Skeletal muscle satellite cell (primary cell): ENCODE results near the gene NCBP2L.

Experiments
- H3K27me3 ChIP-seq: 2 replicates; pipeline ENCODE4 v1.7.0; 2013; ENCODE audit warnings: low read length; ENCODE audit not compliant: control insufficient read depth, insufficient read depth
- H3K36me3 ChIP-seq: 2 replicates; pipeline ENCODE4 v1.7.0; 2013; ENCODE audit warnings: mild to moderate bottlenecking, control low read depth, low read length; ENCODE audit not compliant: insufficient read depth
- H3K4me1 ChIP-seq: 2 replicates; pipeline ENCODE4 v1.7.0; 2013; ENCODE audit warnings: low read length; ENCODE audit not compliant: control insufficient read depth, insufficient read depth
- H3K4me2 ChIP-seq: 2 replicates; pipeline ENCODE4 v1.7.0; 2013; ENCODE audit warnings: mild to moderate bottlenecking, low read length
- H3K4me3 ChIP-seq: 2 replicates; pipeline ENCODE4 v1.7.0; 2013; ENCODE audit warnings: low read length
- H3K9ac ChIP-seq: 2 replicates; pipeline ENCODE4 v1.7.0; 2013; ENCODE audit warnings: mild to moderate bottlenecking, low read depth, low read length, moderate library complexity
- H3K9me3 ChIP-seq: replicated peaks from 2 replicates; pipeline ENCODE4 v1.7.0; 2013; ENCODE audit warnings: mild to moderate bottlenecking, control low read depth, low read length

The NCBP2L gene

DNA sequence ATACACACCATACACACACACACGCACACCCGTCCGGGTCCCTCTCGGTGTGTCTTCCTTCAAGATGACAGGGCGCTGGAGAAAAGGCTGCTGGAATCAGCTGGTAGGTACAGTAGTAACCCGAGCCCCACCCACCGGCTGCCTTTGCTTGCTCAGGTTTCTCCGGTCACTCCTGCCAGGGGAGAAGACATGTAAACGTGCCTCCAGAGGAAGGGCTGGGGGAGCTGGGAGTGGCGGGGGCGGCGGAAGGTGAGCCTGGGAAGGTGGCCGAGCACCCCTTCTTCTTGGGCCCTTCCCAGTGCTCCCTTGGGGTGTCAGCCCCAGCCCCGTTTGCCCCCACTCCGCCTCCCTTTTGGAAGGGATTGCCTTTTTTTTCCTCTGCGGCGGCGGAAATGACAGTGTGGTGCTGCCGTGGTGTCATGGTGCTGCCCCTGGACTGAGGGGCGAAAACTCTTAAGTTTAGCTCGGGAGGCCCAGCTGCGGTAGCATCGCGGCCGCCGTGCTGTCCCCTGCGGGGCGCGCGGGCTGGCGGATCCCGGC, 48.2 kb downstream of the NCBP2L start, which contains the start of gene MID2:
Gene MID2 (plus strand): TSS at position 169 of the 540 bp plus-strand sequence. CDS start 561 bp downstream, outside the sequence.
- Histone ChIP-seq H3K4me1 (peaks cover 17% of the 10 kb centered on the region), H3K4me2 (peak within 1 kb of the TSS; percentile 84), H3K36me3 (no peaks in the 10 kb centered on the region), H3K9ac (peak within 1 kb of the TSS; percentile 83), H3K27me3 (no peaks in the 10 kb centered on the region), H3K4me3 (peak within 1 kb of the TSS; percentile 70), H3K9me3 (no peaks in the 10 kb centered on the region)

DNA sequence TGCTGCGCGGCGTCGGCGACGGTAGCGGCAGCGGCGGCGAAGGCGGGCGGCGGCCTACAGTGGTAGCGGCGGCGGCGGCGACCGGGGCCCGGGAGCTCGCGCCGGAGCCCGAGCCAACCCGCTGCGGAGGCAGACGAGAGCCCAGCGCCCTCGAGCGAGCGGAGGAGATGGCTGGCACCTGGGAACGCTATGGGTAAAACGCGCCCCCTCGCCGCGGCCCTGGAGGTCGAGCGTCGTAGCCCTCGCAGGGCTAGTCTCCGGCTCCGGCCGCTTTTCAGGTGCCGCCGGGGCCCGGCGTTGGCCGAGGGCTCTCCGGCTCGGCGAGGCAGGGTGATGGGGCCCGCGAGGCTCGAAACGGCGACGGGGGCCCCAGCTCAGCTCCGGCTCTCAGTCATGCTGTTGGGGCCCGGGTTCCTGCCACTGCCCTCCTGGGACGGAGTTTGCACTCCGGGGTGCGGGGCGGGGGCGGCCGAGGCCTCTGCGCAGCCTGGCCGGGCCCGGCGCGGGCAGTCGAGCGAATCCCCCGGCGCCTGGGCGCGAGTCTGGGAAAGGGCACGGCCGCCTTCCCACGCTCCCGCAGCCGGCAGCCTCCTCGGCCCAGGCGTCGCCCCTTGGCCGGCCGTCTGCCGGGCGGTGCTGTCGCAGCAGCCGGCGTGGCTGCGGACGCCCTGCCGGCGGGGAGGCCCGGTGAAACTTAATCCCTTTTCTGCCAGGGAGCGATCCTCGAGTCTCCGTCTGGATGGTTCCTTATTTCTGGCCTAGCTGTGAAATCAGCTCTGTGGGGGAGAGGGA, 48.9 kb downstream of the NCBP2L start:
- Histone ChIP-seq H3K9ac (peak overlapping the region; percentile 83), H3K36me3 (no peaks in the 10 kb centered on the region), H3K4me3 (peak overlapping the region; percentile 70), H3K9me3 (no peaks in the 10 kb centered on the region), H3K4me2 (peak overlapping the region; percentile 84), H3K27me3 (no peaks in the 10 kb centered on the region), H3K4me1 (peaks cover 17% of the 10 kb centered on the region)

DNA sequence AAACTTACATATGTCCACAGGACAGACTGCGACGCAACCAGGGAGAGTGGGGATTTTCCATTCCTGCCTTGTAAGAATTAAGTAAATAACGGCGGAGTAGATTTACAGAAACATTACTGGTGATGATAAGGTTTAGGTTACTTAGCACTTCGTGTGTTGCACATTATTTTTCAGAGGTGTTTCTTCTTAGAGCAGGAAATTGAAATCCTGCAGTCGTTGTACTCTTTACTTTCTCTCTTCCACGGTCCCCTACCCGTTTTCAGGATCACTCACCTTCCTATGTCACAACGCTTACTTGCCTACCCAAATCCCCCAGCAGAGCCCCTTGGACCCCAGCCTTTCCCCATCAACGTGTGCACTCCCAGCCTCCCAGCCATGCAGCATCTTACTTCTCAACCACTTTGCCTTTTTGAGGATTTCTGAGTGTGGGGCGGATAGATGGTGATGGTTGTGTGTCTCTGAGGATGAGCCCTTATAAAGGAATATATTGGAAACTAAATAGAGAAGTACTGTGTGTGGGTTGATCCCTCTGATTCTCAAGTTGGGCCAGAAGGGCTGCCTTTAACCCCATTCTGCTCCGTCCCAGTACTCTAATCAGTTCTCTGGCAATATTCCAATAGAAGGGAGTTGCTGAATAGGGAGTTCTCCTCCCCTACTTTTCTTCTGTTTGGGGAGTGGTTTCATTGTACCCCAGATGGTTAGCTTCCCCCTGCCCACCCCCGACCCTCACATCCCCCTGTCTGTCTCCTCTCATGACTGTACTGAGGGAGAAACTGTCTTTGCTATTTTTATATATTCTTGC, 49.7 kb downstream of the NCBP2L start:
- H3K36me3 ChIP-seq = no peaks in the 10 kb centered on the region
- peak overlapping the region; percentile 70 for H3K4me3 ChIP-seq
- peak overlapping the region; percentile 84 for H3K4me2 ChIP-seq
- H3K9ac ChIP-seq = peak overlapping the region; percentile 83
- peaks cover 17% of the 10 kb centered on the region for H3K4me1 ChIP-seq
- no peaks in the 10 kb centered on the region for H3K27me3 ChIP-seq
- H3K9me3 ChIP-seq = no peaks in the 10 kb centered on the region

DNA sequence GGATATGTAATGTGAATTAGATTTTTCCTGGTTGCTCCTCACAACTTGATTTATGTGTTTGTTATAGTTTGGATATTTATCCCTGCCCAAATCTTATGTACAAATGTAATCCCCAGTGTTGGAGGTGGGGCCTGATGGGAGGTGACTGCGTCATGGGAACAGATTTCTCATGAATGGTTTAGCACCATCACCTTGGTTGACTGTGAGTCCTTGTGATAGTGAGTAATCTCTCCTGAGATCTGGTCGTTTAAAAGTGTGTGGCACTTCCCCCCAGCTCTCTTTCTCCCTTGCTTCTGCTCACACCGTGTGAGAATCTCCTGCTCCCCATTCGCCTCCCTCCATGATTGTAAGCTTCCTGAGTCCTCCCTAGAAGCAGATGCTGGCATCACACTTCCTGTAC, 50.3 kb downstream of the NCBP2L start:
- Histone ChIP-seq H3K4me3 (peak overlapping the region; percentile 70), H3K9me3 (no peaks in the 10 kb centered on the region), H3K9ac (no peak overlapping the region), H3K4me2 (peak overlapping the region; percentile 84), H3K4me1 (peaks cover 17% of the 10 kb centered on the region), H3K27me3 (no peaks in the 10 kb centered on the region), H3K36me3 (no peaks in the 10 kb centered on the region)

DNA sequence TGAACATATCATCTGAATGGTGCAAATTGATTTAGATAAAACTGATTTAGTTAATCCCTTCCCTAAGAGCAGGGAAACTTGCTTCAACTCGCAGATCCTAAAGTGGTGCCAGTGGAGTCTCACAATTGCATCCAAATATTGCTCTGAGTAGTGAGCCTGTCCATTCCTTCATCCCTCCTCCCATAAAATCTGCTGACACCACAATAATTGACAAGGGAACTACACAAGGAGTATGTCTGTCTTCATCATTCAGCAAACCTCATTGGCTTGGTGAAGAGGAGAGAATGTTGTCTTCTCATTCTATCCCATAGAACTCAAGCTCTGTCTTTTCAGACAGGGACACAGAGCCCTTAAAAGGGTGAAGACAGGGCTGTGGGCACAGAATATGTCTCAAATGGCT, 52.3 kb downstream of the NCBP2L start:
- peaks cover 5% of the 10 kb centered on the region for H3K4me1 ChIP-seq
- H3K4me3 ChIP-seq = no peak overlapping the region
- H3K36me3 ChIP-seq = no peaks in the 10 kb centered on the region
- H3K27me3 ChIP-seq = no peaks in the 10 kb centered on the region
- no peak overlapping the region for H3K4me2 ChIP-seq
- H3K9me3 ChIP-seq = no peaks in the 10 kb centered on the region
- H3K9ac ChIP-seq = no peak overlapping the region

DNA sequence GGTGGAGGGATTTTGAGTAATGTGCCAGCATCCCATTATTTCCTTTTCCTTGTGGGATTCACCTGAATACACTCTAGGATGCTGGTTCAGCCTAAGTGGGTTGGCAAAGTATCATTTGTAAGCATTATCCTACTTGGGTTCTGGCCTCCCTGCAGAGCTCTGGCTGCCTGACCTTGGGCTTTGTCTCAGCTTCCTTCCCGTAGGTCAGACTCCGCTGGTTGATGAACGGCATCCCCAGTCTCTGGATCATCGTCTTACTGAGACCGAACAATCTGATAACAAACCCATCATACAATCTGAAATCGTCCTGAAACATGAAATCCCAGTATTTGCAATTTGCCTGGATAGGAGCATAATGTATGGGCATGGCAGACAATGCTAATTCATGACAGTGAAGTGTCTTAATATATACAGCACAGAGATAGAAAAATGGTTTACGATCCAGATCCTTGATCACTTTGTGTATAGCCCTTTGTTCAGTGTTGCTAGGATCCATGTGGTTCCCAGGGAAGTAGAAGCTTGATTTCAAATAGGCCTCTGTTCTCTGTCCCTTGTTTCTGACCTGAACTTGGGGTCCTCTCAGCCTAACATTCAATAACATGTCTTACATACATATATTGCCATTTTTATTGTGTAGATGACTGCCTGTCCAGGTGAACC, 53.7 kb downstream of the NCBP2L start:
- Histone ChIP-seq H3K36me3 (no peaks in the 10 kb centered on the region), H3K27me3 (no peaks in the 10 kb centered on the region), H3K4me3 (no peak overlapping the region), H3K9ac (no peak overlapping the region), H3K4me2 (no peak overlapping the region), H3K4me1 (peaks cover 5% of the 10 kb centered on the region), H3K9me3 (no peaks in the 10 kb centered on the region)

DNA sequence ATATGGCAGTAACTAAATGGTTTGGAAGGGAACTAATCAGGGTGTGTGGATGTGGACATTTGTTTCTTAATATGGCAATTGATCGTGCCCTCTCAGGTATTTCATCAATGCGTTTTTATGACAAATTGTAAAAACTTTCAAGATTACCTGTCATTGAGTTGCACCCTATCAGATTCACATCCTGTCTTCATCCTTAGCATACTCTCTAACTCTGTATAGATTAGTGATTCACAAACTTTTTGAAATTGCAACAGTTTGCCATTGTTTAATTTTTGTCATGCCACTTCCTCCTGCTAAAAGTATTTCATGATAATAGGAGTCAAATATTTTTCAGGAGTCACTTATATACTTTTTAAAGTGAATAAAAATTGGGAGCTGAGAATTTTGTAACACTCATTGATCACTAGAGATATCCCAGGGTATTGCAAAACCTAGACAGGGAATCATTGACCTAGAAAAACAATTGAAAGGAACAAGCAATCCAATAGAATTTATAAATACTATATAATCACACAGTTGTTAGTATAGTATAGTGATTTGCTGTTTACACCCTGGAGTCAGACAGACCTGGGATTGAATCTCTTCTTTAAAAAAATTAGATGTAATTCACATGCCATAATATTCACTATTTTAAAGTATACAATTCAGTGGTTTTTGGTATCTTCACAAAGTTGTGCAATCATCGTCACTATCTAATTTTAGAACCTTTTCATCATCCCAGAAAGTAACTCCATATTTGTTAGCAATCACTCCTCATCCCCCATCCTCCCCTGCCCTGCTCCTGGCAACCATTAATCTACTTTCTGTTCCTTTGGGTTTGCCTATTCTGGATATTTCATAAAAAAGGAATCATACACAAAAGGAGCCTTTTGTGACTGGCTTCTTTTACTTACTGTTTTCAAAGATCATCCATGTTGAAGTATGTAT, 57.0 kb downstream of the NCBP2L start:
- Histone ChIP-seq H3K36me3 (no peaks in the 10 kb centered on the region), H3K9me3 (no peaks in the 10 kb centered on the region), H3K4me1 (no peaks in the 10 kb centered on the region), H3K4me2 (no peak overlapping the region), H3K27me3 (peaks cover 5% of the 10 kb centered on the region), H3K4me3 (no peak overlapping the region), H3K9ac (no peak overlapping the region)

DNA sequence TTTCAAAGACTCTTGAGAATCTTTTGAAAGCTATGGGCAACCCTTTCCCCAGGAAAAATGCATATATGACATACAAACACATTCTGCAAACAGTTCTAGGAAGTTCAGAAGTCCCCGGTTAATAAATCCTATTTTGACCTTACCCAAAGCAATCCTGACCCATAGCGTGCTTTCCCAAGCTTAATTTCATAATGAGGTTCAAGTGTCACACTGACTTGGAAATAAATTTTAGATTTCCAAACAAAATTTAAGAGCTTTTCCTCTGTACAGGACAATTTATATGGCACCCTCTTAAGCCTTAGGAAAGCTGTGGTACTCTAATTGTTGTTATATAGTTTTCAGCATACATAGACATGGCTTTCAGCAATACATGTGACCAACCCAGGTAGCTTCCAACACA, 59.4 kb downstream of the NCBP2L start:
- Histone ChIP-seq H3K27me3 (peaks cover 11% of the 10 kb centered on the region), H3K9me3 (no peaks in the 10 kb centered on the region), H3K9ac (no peak overlapping the region), H3K4me3 (no peak overlapping the region), H3K4me1 (no peaks in the 10 kb centered on the region), H3K36me3 (peaks cover 6% of the 10 kb centered on the region), H3K4me2 (no peak overlapping the region)

DNA sequence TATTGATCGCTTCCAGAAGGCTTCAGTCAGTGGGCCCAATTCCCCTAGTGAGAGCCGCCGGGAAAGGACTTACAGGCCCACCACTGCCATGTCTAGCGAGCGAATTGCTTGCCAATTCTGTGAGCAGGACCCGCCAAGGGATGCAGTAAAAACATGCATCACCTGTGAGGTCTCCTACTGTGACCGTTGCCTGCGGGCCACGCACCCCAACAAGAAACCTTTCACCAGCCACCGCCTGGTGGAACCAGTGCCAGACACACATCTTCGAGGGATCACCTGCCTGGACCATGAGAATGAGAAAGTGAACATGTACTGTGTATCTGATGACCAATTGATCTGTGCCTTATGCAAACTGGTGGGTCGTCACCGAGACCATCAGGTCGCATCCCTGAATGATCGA, 63.4 kb downstream of the NCBP2L start:
- no peaks in the 10 kb centered on the region for H3K4me1 ChIP-seq
- H3K9me3 ChIP-seq = no peaks in the 10 kb centered on the region
- H3K4me3 ChIP-seq = no peak overlapping the region
- H3K9ac ChIP-seq = no peak overlapping the region
- peaks cover 19% of the 10 kb centered on the region for H3K27me3 ChIP-seq
- H3K36me3 ChIP-seq = peaks cover 6% of the 10 kb centered on the region
- no peak overlapping the region for H3K4me2 ChIP-seq

DNA sequence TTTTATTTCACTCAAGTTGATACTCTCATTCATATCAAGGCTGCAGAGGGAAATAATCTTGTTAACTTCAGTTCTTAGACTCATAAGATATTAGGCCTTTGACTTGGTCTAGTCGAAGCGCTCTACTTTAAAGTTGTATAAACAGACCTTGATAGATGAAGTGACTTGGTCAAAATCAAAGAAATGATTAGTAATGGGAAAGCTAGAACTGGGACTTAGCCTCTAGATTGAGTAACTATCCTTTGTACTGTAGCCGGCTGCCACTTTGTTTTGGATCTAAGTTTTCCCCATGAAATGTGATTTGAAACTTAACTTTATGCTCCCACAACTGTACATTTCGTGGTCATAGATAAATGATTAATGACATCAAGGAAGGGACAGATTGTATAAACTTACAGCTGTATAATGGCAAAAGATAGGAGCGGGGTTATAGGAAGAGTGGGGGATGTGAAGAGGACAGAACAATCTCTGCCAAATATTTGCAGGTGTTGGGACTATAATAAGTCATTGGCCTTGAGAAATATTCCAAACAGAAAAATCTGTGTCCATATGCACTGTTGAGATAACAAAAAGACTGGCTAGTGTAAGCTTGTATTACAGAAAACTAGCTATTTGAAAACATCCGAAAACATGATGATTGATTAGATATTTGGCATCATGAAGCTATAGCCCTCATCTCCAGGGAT, 65.3 kb downstream of the NCBP2L start:
- no peak overlapping the region for H3K4me3 ChIP-seq
- no peak overlapping the region for H3K4me2 ChIP-seq
- peaks cover 15% of the 10 kb centered on the region for H3K27me3 ChIP-seq
- H3K4me1 ChIP-seq = no peaks in the 10 kb centered on the region
- H3K9ac ChIP-seq = no peak overlapping the region
- H3K9me3 ChIP-seq = no peaks in the 10 kb centered on the region
- H3K36me3 ChIP-seq = peaks cover 6% of the 10 kb centered on the region
